Measurements from ENCODE around the gene PDE1C.
A peak's percentile ranks its signal among the peaks of the same experiment; 100 is the strongest.
"Not testable (repeated sequence)": the region's sequence is repeated elsewhere in the genome, so short reads cannot be mapped to it uniquely, and the experiment has no call there.

PDE1C gene

DNA sequence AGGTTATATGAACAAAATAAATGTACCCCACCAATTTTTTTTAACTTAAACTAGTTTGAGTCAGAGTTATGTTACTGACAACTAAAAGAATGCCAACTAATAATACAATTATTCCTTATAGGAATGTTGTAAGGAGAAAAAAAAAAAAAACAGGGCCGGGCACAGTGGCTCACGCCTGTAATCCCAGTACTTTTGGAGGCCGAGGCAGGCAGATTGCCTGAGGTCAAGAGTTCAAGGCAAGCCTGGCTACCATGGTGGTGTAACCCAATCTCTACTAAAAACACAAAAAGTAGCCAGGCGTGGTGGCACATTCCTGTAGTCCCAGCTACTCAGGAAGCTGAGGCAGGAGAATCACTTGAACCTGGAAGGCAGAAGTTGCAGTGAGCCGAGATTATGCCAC, 6.6 kb upstream of the PDE1C start:
- not testable (repeated sequence) for H3K4me1 ChIP-seq (ENCODE audit: control insufficient read depth in 1 of 2, insufficient read depth in 2 of 2, low read length in 2 of 2); H3K9ac ChIP-seq (ENCODE audit: low read depth in 1 of 2, low read length in 2 of 2); H3K27ac ChIP-seq (ENCODE audit: low read depth, low read length); H3K9me3 ChIP-seq (ENCODE audit: control insufficient read depth in 1 of 2, low read length in 2 of 2); H3K36me3 ChIP-seq (ENCODE audit: control insufficient read depth in 1 of 2, insufficient read depth in 2 of 2, low read length in 2 of 2); H3K4me3 ChIP-seq (ENCODE audit: low read depth in 1 of 2, low read length in 2 of 2)
- peaks cover 0 to 14% of the 10 kb centered on the region in 2 donors for H3K27me3 ChIP-seq (ENCODE audit: control insufficient read depth in 1 of 2, insufficient read depth in 2 of 2, low read length in 2 of 2)

DNA sequence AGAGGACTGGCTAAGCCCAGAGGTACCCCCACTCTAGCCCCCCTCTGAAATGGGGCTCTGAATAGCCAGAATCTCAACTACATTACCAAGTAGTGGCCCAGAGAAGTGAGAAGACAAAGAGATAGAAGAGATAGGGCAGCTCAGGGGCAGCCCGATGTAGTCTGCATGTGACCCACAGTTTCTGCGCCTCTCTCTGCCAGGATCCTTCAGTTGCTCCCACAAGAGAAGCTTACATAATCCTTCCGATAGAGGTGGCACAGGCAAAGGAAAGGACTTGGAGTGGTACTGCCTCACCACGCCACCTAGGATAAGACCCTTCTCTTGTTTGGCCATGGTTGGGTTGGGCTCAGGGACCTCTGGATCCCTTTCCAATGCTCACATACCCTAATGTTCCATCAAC, 5.4 kb upstream of the PDE1C start:
- Histone ChIP-seq H3K9me3 (ENCODE audit: control insufficient read depth in 1 of 2, low read length in 2 of 2) (no peaks in the 10 kb centered on the region), H3K4me3 (ENCODE audit: low read depth in 1 of 2, low read length in 2 of 2) (no peak overlapping the region), H3K36me3 (ENCODE audit: control insufficient read depth in 1 of 2, insufficient read depth in 2 of 2, low read length in 2 of 2) (no peaks in the 10 kb centered on the region), H3K9ac (ENCODE audit: low read depth in 1 of 2, low read length in 2 of 2) (no peak overlapping the region), H3K27ac (ENCODE audit: low read depth, low read length) (no peak overlapping the region), H3K27me3 (ENCODE audit: control insufficient read depth in 1 of 2, insufficient read depth in 2 of 2, low read length in 2 of 2) (peaks cover 3 to 25% of the 10 kb centered on the region in 2 donors), H3K4me1 (ENCODE audit: control insufficient read depth in 1 of 2, insufficient read depth in 2 of 2, low read length in 2 of 2) (no peaks in the 10 kb centered on the region)

DNA sequence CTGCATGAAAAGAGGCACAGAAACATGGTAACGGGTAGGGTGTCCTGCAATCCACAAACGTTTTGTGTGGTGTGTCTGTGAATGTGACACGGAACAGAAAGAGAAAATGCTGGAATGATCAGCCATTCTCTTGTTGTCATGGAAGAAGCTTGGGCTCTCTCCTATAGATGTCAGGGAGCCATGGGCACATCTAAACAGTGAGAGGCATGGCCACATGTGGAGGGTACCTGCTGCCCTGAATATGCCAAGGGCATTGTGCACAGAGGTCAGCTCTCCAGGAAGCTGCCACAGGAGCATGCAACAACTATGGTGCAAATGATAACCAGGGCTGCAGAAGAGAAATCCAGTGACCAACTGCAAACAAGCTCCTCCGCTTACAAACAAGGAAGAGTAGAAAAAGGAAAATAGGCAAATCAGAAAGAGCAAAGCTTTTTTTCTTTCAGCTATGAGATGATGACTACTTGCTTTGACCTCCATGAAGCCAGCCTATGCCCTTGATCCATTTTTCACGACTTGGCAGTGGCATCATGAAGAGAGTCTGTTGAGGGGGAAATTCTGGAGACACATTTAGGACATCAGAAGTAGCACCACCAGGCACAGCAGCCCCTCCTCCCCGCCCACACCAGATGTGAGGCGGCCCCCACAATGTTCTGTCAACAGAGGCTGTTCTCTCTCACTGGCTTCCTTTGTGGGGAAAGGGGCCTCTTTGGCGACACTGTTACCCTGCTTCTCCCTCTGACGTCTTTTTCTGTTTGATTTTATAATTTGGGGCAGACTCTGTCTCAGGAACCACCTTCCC, 4.8 kb upstream of the PDE1C start:
- Histone ChIP-seq H3K27me3 (ENCODE audit: control insufficient read depth in 1 of 2, insufficient read depth in 2 of 2, low read length in 2 of 2) (peaks cover 9 to 31% of the 10 kb centered on the region in 2 donors), H3K27ac (ENCODE audit: low read depth, low read length) (no peak overlapping the region), H3K9me3 (ENCODE audit: control insufficient read depth in 1 of 2, low read length in 2 of 2) (no peaks in the 10 kb centered on the region), H3K4me3 (ENCODE audit: low read depth in 1 of 2, low read length in 2 of 2) (no peak overlapping the region), H3K9ac (ENCODE audit: low read depth in 1 of 2, low read length in 2 of 2) (no peak overlapping the region), H3K36me3 (ENCODE audit: control insufficient read depth in 1 of 2, insufficient read depth in 2 of 2, low read length in 2 of 2) (no peaks in the 10 kb centered on the region), H3K4me1 (ENCODE audit: control insufficient read depth in 1 of 2, insufficient read depth in 2 of 2, low read length in 2 of 2) (no peaks in the 10 kb centered on the region)

DNA sequence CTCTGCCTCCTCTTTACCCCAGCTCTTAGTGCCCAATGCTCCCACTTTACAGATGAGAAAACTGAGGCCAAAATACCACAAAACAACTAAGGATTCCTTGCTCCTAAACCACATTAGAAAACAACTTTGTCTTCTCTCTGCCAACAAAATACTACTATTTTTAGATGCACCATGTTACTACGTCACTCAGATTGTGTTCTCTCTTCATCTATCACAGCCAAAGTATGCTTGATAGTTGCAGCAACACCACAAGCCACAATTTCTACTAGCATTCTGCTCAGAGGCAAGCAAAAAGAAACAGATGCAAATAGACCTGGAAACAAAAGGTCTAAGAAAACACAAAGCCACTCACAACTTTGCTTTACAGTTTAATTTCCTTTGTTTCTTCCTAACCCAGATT, 3.3 kb upstream of the PDE1C start:
- Histone ChIP-seq H3K9ac (ENCODE audit: low read depth in 1 of 2, low read length in 2 of 2) (no peak overlapping the region), H3K9me3 (ENCODE audit: control insufficient read depth in 1 of 2, low read length in 2 of 2) (no peaks in the 10 kb centered on the region), H3K4me3 (ENCODE audit: low read depth in 1 of 2, low read length in 2 of 2) (no peak overlapping the region), H3K27ac (ENCODE audit: low read depth, low read length) (no peak overlapping the region), H3K4me1 (ENCODE audit: control insufficient read depth in 1 of 2, insufficient read depth in 2 of 2, low read length in 2 of 2) (no peaks in the 10 kb centered on the region), H3K27me3 (ENCODE audit: control insufficient read depth in 1 of 2, insufficient read depth in 2 of 2, low read length in 2 of 2) (peaks cover 17 to 43% of the 10 kb centered on the region in 2 donors), H3K36me3 (ENCODE audit: control insufficient read depth in 1 of 2, insufficient read depth in 2 of 2, low read length in 2 of 2) (no peaks in the 10 kb centered on the region)

DNA sequence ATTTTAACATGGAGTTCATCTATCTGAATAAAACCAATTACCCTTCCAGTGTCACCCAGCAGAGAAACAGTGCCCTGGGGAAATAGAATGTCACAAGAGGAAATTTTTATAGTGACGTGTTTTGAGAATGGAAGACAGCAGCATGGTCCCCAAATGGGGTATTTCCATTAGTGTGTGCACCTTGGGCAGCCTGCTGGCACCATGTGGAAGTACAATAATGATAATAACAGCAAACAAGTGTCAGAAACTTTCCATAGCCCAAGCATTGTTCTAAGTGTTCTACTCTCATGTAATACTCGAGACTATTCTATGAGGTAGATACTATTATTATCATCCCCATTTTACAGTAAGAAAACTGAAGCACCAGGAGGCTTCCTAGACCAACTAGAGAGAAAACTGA, 2.2 kb upstream of the PDE1C start:
- Histone ChIP-seq H3K36me3 (ENCODE audit: control insufficient read depth in 1 of 2, insufficient read depth in 2 of 2, low read length in 2 of 2) (no peaks in the 10 kb centered on the region), H3K4me1 (ENCODE audit: control insufficient read depth in 1 of 2, insufficient read depth in 2 of 2, low read length in 2 of 2) (no peaks in the 10 kb centered on the region), H3K27ac (ENCODE audit: low read depth, low read length) (no peak overlapping the region), H3K4me3 (ENCODE audit: low read depth in 1 of 2, low read length in 2 of 2) (no peak overlapping the region), H3K27me3 (ENCODE audit: control insufficient read depth in 1 of 2, insufficient read depth in 2 of 2, low read length in 2 of 2) (peaks cover 17 to 43% of the 10 kb centered on the region in 2 donors), H3K9me3 (ENCODE audit: control insufficient read depth in 1 of 2, low read length in 2 of 2) (no peaks in the 10 kb centered on the region), H3K9ac (ENCODE audit: low read depth in 1 of 2, low read length in 2 of 2) (no peak overlapping the region)

DNA sequence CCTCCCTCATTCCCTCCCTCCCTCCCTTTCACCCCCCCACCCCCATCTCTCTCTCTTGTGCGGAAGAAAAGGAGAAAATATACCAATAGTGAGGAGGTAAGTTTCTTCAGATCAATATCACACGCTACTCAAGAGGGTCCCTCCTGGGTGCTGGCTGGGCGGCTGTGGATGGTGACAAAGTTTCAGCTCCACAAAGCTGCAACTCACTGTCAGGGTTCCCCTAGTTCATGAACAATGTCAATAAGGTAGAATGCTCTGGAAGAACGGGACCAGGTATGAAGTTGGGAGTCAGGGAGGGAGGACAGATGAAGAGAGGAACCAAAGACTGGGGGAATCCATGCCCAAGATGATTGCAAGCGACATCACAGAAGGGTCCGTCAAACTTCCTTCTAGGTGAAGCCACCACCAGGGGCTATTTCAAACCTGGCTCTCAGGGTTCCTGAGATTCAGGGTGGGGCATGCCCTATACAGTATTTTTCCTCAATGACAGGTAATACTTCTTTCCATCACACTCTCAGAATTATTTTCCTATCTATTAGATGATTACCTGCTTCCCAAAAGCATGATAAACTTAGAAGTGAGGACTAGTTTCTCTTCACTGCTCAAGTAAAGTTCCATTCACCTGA, 1.4 kb upstream of the PDE1C start:
- Histone ChIP-seq H3K27ac (ENCODE audit: low read depth, low read length) (no peak overlapping the region), H3K9ac (ENCODE audit: low read depth in 1 of 2, low read length in 2 of 2) (no peak overlapping the region), H3K9me3 (ENCODE audit: control insufficient read depth in 1 of 2, low read length in 2 of 2) (no peaks in the 10 kb centered on the region), H3K4me3 (ENCODE audit: low read depth in 1 of 2, low read length in 2 of 2) (peak overlapping the region; percentile 52 to 66), H3K36me3 (ENCODE audit: control insufficient read depth in 1 of 2, insufficient read depth in 2 of 2, low read length in 2 of 2) (no peaks in the 10 kb centered on the region), H3K27me3 (ENCODE audit: control insufficient read depth in 1 of 2, insufficient read depth in 2 of 2, low read length in 2 of 2) (peaks cover 17 to 43% of the 10 kb centered on the region in 2 donors), H3K4me1 (ENCODE audit: control insufficient read depth in 1 of 2, insufficient read depth in 2 of 2, low read length in 2 of 2) (no peaks in the 10 kb centered on the region)

DNA sequence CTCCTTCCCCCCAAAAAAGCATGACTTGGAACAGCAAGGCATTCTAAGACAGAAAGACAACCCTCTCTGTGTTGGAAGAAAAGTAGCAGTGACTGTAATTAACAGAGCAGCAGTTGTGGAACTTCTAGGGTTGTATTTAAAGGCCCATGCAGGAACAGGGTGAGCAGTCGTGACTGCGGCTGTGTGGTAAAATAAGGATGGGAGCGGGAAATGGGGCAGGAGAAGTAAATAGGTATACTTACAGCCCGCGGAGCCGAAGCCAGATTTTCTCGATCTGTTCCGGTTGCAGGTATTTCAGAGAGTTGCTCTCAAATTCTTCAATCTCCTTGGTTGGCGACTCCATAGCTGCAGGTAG, 179 bp downstream of the PDE1C start:
- no peak overlapping the region for H3K27ac ChIP-seq (ENCODE audit: low read depth, low read length)
- H3K9ac ChIP-seq (ENCODE audit: low read depth in 1 of 2, low read length in 2 of 2), result peak overlapping the region in 1 of 2 donors; percentile 32

DNA sequence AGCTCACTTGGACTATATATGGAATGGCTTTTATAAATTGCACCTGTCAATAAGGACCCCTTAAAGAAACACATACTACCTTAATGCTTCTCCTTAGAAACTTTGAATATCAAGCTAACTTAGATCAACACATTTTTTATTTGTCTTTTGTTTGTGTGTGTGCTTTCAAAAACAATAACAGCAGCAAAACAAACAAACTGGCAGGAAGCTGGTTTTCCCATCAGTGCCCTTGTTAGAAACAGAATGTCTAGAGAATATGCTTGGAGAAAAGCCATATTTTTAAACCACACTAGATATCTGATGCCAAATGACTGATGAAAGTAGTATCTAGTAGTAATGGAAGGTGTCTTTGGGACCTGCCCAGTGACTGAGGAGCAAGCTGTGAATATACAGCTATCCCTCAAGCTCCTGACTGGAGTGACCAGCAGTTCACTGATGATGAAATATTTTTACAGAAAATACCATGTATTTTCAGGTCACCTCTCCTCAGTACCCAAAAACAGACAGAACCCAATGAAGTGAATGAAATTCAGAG, 1.0 kb downstream of the PDE1C start:
- Histone ChIP-seq H3K4me1 (ENCODE audit: control insufficient read depth in 1 of 2, insufficient read depth in 2 of 2, low read length in 2 of 2) (no peaks in the 10 kb centered on the region), H3K36me3 (ENCODE audit: control insufficient read depth in 1 of 2, insufficient read depth in 2 of 2, low read length in 2 of 2) (no peaks in the 10 kb centered on the region), H3K27me3 (ENCODE audit: control insufficient read depth in 1 of 2, insufficient read depth in 2 of 2, low read length in 2 of 2) (peaks cover 17 to 43% of the 10 kb centered on the region in 2 donors), H3K27ac (ENCODE audit: low read depth, low read length) (no peak overlapping the region), H3K9ac (ENCODE audit: low read depth in 1 of 2, low read length in 2 of 2) (no peak overlapping the region), H3K4me3 (ENCODE audit: low read depth in 1 of 2, low read length in 2 of 2) (no peak overlapping the region), H3K9me3 (ENCODE audit: control insufficient read depth in 1 of 2, low read length in 2 of 2) (no peaks in the 10 kb centered on the region)

More for the DNA sequence above, 179 bp downstream of the PDE1C start:
- H3K36me3 ChIP-seq (ENCODE audit: control insufficient read depth in 1 of 2, insufficient read depth in 2 of 2, low read length in 2 of 2), result no peaks in the 10 kb centered on the region
- peak overlapping the region; percentile 52 to 66 for H3K4me3 ChIP-seq (ENCODE audit: low read depth in 1 of 2, low read length in 2 of 2)
- peaks cover 17 to 46% of the 10 kb centered on the region in 2 donors for H3K27me3 ChIP-seq (ENCODE audit: control insufficient read depth in 1 of 2, insufficient read depth in 2 of 2, low read length in 2 of 2)
- no peaks in the 10 kb centered on the region for H3K4me1 ChIP-seq (ENCODE audit: control insufficient read depth in 1 of 2, insufficient read depth in 2 of 2, low read length in 2 of 2)
- H3K9me3 ChIP-seq (ENCODE audit: control insufficient read depth in 1 of 2, low read length in 2 of 2), result no peaks in the 10 kb centered on the region

DNA sequence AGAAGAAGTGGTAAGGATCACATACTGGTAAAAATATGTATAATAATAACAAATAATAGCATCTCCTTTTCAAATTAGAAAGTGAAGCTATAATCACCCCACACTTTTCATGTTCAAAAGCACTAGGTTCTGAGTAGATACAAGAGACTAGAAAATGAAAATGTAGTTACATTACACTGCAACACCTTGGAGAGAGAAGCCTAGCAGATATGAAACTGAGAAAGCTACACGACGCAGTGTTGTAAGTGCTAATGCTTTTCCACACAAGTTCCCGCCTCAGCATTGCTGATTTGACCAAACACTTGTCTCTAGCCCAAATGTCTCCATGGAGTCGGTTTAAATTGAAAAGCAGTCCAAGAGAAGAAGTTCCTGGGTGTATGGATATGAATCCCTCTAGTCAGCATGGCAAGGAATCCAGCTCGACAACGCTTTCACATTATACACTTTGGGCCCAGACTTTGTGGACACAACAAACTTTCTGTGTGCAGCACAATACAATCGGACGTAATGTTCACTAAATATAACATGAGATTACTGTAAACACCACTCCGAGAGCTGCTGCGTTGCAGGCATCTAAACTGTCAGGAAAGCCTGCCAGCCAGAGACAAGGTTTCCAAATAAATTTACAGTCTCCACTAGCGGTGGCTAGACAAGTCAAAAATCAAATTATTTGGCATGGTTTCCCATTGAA, 1.7 kb downstream of the PDE1C start:
- no peak overlapping the region for H3K4me3 ChIP-seq (ENCODE audit: low read depth in 1 of 2, low read length in 2 of 2)
- no peaks in the 10 kb centered on the region for H3K36me3 ChIP-seq (ENCODE audit: control insufficient read depth in 1 of 2, insufficient read depth in 2 of 2, low read length in 2 of 2)
- no peaks in the 10 kb centered on the region for H3K4me1 ChIP-seq (ENCODE audit: control insufficient read depth in 1 of 2, insufficient read depth in 2 of 2, low read length in 2 of 2)
- no peak overlapping the region for H3K9ac ChIP-seq (ENCODE audit: low read depth in 1 of 2, low read length in 2 of 2)
- no peaks in the 10 kb centered on the region for H3K9me3 ChIP-seq (ENCODE audit: control insufficient read depth in 1 of 2, low read length in 2 of 2)
- H3K27ac ChIP-seq (ENCODE audit: low read depth, low read length), result no peak overlapping the region
- peaks cover 17 to 40% of the 10 kb centered on the region in 2 donors for H3K27me3 ChIP-seq (ENCODE audit: control insufficient read depth in 1 of 2, insufficient read depth in 2 of 2, low read length in 2 of 2)

DNA sequence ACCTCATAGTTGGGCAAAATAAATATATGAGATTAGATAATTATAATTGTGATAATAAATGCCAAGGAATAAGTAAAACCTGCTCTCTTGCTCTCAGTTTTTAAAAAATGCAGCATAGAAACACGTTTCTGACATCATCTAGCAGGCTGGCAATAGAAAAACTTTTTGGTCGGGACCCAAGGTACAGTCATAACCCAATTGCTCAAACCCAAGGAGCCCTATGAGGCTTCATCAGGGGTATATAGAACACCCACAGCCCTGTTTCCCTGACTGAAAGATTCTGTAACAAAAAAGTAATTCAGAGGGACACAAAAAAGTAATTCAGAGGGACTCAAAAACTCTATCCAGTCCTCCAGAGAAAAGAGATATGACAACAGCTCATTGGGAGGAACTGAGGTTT, 3.8 kb downstream of the PDE1C start:
- H3K27me3 ChIP-seq (ENCODE audit: control insufficient read depth in 1 of 2, insufficient read depth in 2 of 2, low read length in 2 of 2), result peaks cover 14 to 29% of the 10 kb centered on the region in 2 donors
- H3K9me3 ChIP-seq (ENCODE audit: control insufficient read depth in 1 of 2, low read length in 2 of 2), result no peaks in the 10 kb centered on the region
- no peak overlapping the region for H3K9ac ChIP-seq (ENCODE audit: low read depth in 1 of 2, low read length in 2 of 2)
- H3K4me3 ChIP-seq (ENCODE audit: low read depth in 1 of 2, low read length in 2 of 2), result no peak overlapping the region
- H3K4me1 ChIP-seq (ENCODE audit: control insufficient read depth in 1 of 2, insufficient read depth in 2 of 2, low read length in 2 of 2), result no peaks in the 10 kb centered on the region
- H3K36me3 ChIP-seq (ENCODE audit: control insufficient read depth in 1 of 2, insufficient read depth in 2 of 2, low read length in 2 of 2), result no peaks in the 10 kb centered on the region
- no peak overlapping the region for H3K27ac ChIP-seq (ENCODE audit: low read depth, low read length)

All from duodenal mucosa (tissue), 2 donors.